Measurements from ENCODE around the gene TCEA2. TPM values are rescaled to one million over a fixed set of nuclear protein-coding genes. Genes with fewer than 3 reads are reported as not detected.
A peak's percentile ranks its signal among the peaks of the same experiment; 100 is the strongest.

The TCEA2 gene
- total RNA-seq, 3 donors from 2014 or later: 4.1 to 46.1 (median 9.5) TPM

DNA sequence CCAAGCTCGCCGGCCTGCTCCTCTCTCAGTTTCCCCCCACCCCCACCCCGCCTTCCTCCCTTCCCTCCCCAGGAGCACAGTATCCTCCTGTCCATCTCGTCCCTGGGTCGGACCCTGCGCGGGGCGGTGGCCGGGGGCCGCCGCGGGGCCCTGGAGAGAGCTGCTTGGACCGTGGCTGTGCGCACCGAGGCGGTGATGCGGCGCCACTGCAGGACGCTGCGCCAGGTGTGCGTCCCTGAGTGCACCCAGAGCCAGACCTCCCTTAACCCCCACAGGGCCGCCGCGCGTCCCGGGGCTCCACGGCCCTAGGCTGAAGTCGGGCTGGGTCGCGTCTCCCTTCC is 24.8 kb upstream of the TCEA2 start:
- intact Hi-C loops (cut with DNase I, micrococcal nuclease): no loop called here
- DNase-seq (no peak), ATAC-seq (peak; percentile 62)
- H3K4me1 ChIP-seq (ENCODE audit: low read depth): peaks cover 12% of the 10 kb centered on the region
- TF ChIP-seq, protein P1, sequence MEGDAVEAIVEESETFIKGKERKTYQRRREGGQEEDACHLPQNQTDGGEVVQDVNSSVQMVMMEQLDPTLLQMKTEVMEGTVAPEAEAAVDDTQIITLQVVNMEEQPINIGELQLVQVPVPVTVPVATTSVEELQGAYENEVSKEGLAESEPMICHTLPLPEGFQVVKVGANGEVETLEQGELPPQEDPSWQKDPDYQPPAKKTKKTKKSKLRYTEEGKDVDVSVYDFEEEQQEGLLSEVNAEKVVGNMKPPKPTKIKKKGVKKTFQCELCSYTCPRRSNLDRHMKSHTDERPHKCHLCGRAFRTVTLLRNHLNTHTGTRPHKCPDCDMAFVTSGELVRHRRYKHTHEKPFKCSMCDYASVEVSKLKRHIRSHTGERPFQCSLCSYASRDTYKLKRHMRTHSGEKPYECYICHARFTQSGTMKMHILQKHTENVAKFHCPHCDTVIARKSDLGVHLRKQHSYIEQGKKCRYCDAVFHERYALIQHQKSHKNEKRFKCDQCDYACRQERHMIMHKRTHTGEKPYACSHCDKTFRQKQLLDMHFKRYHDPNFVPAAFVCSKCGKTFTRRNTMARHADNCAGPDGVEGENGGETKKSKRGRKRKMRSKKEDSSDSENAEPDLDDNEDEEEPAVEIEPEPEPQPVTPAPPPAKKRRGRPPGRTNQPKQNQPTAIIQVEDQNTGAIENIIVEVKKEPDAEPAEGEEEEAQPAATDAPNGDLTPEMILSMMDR (IDR thresholded peaks at IDR 0.05): no peak
- no peak overlapping the region for H3K4me3 ChIP-seq
- H3K9me3 ChIP-seq: no peaks in the 10 kb centered on the region
- H3K36me3 ChIP-seq (ENCODE audit: low read depth): no peaks in the 10 kb centered on the region

DNA sequence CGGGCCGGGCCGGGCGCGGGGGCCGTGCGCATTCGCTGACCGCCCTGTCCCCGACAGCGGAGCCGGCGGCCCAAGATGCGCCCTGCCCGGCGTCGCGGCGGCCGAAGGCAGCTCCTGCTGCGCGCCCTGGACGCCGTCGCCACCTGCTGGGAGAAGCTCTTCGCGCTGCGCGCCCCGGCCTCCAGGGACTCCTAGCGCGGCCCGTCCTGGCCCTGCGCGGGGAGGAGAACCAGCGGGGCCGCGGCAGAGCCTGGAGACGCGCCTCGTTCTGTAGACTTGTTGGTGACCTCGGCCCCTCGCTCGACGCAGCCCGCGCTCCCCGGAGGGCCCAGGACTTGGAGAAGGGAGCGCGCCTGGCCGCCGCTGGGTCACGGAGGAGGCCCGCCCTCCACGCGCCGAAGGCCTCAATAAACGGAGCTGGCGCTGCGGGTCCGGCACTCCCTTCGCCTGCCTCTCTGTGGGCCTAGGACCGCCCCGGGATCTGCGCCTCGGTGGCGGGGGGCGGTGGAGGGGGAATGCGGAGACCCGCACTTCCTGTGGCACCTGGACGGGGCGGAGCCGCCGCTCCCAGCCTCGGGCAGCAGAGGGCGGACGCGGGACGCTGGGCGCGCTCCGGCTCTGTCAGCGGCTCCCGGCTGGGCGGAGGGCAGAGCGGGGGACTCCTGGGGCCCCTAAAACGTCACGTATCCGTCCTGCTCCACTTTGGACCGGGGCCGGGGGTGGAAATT is 24.3 kb upstream of the TCEA2 start:
- ATAC-seq: peak; percentile 90
- Histone ChIP-seq H3K4me3 (no peak overlapping the region), H3K36me3 (ENCODE audit: low read depth) (no peaks in the 10 kb centered on the region), H3K9me3 (no peaks in the 10 kb centered on the region), H3K4me1 (ENCODE audit: low read depth) (peaks cover 12% of the 10 kb centered on the region)
- intact Hi-C loops (cut with DNase I, micrococcal nuclease): no loop called here
- DNase-seq: peak; percentile 83 to 87 (median 85)
- TF ChIP-seq, protein P1 (IDR thresholded peaks at IDR 0.05): peak; percentile 44

DNA sequence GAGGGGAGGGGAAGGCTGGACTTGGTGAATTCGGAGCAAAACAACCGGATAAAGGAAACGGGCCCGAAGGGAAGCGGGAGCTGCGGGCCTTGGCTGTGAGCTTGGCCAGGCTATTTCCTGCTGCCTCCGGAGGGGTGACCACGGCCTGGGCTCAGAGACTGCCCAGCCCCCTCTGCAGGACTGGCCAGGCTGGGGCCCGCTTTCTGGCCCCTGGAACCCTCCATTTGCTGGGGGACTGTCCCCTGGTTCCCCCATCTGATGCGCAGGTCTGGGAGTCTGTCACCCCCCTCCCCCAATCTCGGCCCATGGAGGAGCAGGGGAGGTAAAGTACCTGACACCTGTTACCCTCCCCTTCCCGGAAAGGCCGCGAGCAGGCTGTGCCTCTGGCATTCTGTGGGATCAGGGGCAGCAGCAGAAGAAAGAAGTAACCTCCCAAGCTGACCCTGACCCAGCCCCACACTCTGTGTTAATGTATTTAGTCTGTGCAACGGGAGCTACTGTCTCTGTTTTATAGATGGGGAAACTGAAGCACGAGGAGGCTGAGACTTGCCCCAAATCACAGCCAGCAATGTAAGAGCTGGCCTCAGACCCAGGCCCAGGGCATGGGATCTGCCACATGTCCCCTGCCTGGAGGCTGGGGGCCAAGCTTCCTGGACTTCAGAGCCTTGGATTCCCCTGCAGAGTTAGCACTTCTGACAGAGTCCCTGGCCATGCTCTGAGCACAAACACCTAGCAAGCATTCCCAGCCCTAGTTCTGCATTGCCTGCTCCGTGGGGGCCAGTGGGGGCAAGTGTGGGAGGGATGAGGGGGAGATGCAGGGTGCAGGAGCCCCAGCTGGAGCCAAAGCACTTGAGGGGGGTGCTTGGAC is 23.5 kb upstream of the TCEA2 start:
- Histone ChIP-seq H3K9me3 (no peaks in the 10 kb centered on the region), H3K36me3 (ENCODE audit: low read depth) (no peaks in the 10 kb centered on the region), H3K4me3 (no peak overlapping the region), H3K4me1 (ENCODE audit: low read depth) (peaks cover 12% of the 10 kb centered on the region)
- DNase-seq (no peak), ATAC-seq (peak; percentile 3)
- TF ChIP-seq, protein P1 (IDR thresholded peaks at IDR 0.05): no peak
- intact Hi-C loops (cut with DNase I, micrococcal nuclease): no loop called here

DNA sequence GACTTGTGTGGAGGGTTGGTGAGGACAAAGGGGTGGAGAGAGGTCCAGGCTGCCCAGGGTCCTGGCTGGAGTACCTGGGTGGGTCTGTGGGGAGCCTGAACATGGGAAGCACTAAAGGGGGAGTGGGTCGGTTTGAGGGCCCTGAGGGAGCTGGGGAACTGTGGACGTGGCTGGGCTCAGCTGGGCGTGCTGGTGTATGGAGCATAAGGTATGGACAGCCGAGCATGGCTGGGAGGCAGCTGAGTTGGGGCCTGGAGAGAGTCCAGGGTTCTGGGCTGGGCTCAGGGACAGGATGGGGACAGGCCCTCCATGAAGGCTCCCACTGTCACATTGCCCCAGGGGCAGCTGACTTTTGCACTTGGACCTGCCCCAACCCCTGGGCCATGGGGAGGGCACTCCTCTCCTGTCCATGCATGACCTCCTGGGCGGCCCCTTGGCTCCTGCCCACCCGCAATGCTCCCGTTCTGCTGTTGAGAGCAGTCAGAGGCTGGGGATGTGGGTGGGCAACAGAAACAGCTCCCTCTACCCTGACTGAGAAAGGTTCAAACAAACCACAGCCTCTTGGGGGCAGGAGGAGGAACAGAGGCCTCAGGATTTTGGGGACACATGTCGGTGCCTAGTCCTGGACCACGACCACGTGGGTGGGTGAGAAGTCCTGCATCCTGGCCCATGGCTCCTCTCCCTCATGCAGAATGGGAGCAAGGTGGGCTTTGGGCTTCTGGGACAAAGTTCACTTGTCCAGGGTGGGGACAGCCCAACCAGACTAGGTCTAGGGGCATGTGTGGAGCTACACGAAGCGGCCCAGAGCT is 22.6 kb upstream of the TCEA2 start:
- ATAC-seq: no peak
- H3K9me3 ChIP-seq: no peaks in the 10 kb centered on the region
- no peak for DNase-seq
- TF ChIP-seq, protein P1 (IDR thresholded peaks at IDR 0.05): no peak
- intact Hi-C loops (cut with DNase I, micrococcal nuclease): no loop called here
- H3K36me3 ChIP-seq (ENCODE audit: low read depth): no peaks in the 10 kb centered on the region
- H3K4me1 ChIP-seq (ENCODE audit: low read depth): peaks cover 12% of the 10 kb centered on the region
- no peak overlapping the region for H3K4me3 ChIP-seq

DNA sequence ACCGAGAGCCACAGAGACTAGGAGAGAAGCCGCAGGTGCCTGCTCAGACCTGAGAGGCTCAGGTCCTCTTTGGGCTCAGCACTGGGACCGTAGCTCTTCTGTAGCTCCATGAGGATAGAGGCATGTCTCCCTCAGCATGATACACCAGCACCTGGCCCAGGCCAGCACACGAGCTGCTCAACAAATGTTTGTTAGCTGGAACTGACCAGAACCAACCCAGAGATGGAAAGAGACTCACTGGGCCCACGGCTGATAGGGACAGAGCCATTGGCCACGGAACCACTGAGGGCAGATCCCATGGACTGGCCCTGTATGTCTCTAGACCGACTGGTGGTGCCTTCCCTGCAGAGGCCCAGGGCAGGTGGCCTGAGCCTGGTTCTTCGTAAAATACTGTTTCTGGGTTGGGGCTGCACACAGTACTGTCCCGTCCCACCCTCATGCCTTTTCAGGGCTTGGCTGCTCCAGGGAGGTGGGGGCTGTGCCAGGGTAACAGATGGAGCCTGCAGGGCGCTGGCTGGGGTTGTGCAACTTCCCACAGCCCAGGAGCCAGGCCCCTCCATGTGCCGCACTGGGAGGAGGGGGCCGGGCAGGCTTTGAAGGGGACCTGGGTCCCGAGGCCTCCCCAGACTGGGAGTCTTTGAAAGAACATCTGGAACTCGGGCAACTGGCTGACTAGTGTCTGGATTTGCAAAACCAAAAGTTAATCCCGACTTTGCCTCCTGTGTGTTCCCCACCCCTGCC is 21.8 kb upstream of the TCEA2 start:
- Histone ChIP-seq H3K9me3 (no peaks in the 10 kb centered on the region), H3K36me3 (ENCODE audit: low read depth) (no peaks in the 10 kb centered on the region), H3K4me1 (ENCODE audit: low read depth) (peaks cover 12% of the 10 kb centered on the region), H3K4me3 (no peak overlapping the region)
- intact Hi-C loops (cut with DNase I, micrococcal nuclease): no loop called here
- TF ChIP-seq, protein P1 (IDR thresholded peaks at IDR 0.05): no peak
- ATAC-seq: no peak
- no peak for DNase-seq
